Measurements from ENCODE around the gene PPP1CB.

Gene PPP1CB

GRCh38 chr2:28745225-28745624 lies 6.4 kb upstream of the PPP1CB start:
- DNase-seq (ENCODE audit: low spot score) = no peak

- no peak for DNase-seq (ENCODE audit: low spot score)
These were observed 5.8 kb upstream of the PPP1CB start for GRCh38 chr2:28745876-28746275.

GRCh38 chr2:28746429-28747111 lies 5.1 kb upstream of the PPP1CB start:
- no peak for DNase-seq (ENCODE audit: low spot score)

GRCh38 chr2:28747714-28748113 lies 3.9 kb upstream of the PPP1CB start:
- DNase-seq (ENCODE audit: low spot score) = no peak

GRCh38 chr2:28748176-28748575 lies 3.5 kb upstream of the PPP1CB start:
- no peak for DNase-seq (ENCODE audit: low spot score)

- DNase-seq (ENCODE audit: low spot score) = no peak
These were observed 2.7 kb upstream of the PPP1CB start for GRCh38 chr2:28748941-28749340.

GRCh38 chr2:28749526-28749925 lies 2.1 kb upstream of the PPP1CB start:
- no peak for DNase-seq (ENCODE audit: low spot score)

- peak; percentile 46 for DNase-seq (ENCODE audit: low spot score)
These were observed 1.0 kb upstream of the PPP1CB start for GRCh38 chr2:28750316-28751251.

- DNase-seq (ENCODE audit: low spot score) = peak; percentile 18
These were observed 463 bp downstream of the PPP1CB start for GRCh38 chr2:28751956-28752630.

- no peak for DNase-seq (ENCODE audit: low spot score)
These were observed 1.2 kb downstream of the PPP1CB start for GRCh38 chr2:28752631-28753376.

GRCh38 chr2:28754321-28754720 lies 2.7 kb downstream of the PPP1CB start:
- DNase-seq (ENCODE audit: low spot score) = peak; percentile 38

- no peak for DNase-seq (ENCODE audit: low spot score)
These were observed 3.8 kb downstream of the PPP1CB start for GRCh38 chr2:28755421-28755820.

- no peak for DNase-seq (ENCODE audit: low spot score)
These were observed 6.8 kb downstream of the PPP1CB start for GRCh38 chr2:28758459-28758858.

GRCh38 chr2:28761420-28761819 lies 9.8 kb downstream of the PPP1CB start:
- DNase-seq (ENCODE audit: low spot score) = no peak

GRCh38 chr2:28764909-28765711 lies 13.5 kb downstream of the PPP1CB start:
- DNase-seq (ENCODE audit: low spot score) = no peak

GRCh38 chr2:28766070-28766469 lies 14.4 kb downstream of the PPP1CB start:
- DNase-seq (ENCODE audit: low spot score) = no peak

GRCh38 chr2:28767337-28767736 lies 15.7 kb downstream of the PPP1CB start:
- DNase-seq (ENCODE audit: low spot score) = no peak

- no peak for DNase-seq (ENCODE audit: low spot score)
These were observed 16.8 kb downstream of the PPP1CB start for GRCh38 chr2:28768422-28768821.

- no peak for DNase-seq (ENCODE audit: low spot score)
These were observed 17.3 kb downstream of the PPP1CB start for GRCh38 chr2:28768952-28769351.

- DNase-seq (ENCODE audit: low spot score) = no peak
These were observed 20.7 kb downstream of the PPP1CB start for GRCh38 chr2:28772351-28772750.

- DNase-seq (ENCODE audit: low spot score) = no peak
These were observed 24.8 kb downstream of the PPP1CB start for GRCh38 chr2:28776471-28776870.
